Stomach (tissue), 9 donors: ENCODE results near the gene RPS3. TPM values are rescaled to one million over a fixed set of nuclear protein-coding genes. Genes with fewer than 3 reads are reported as not detected.

Experiments
- DNase-seq, 2 donors: peaks; one replicate each; pipeline versions ENCODE4 v3.0.0 to v3.0.0-alpha.2; 2013 to 2019
- H3K27ac ChIP-seq, 5 donors: fragments of 200-600 bp in 4 of 5; sonication (generic) in 4 of 5; one replicate each; pipeline ENCODE4 v1.5.1; 2013 to 2019; ENCODE audit warnings: mild to moderate bottlenecking in 1 of 5, moderate library complexity in 1 of 5
- H3K27me3 ChIP-seq, 3 donors: fragments of 200-600 bp; sonication (generic); one replicate each; pipeline ENCODE4 v1.5.1; 2017 to 2019; ENCODE audit warnings: mixed run types in 1 of 3
- H3K36me3 ChIP-seq, 4 donors: fragments of 200-600 bp; sonication (generic); 1 replicate in 3 of 4; 2 replicates in 1 of 4; pipeline ENCODE4 v1.5.1; 2016 to 2019
- H3K4me1 ChIP-seq, 4 donors: fragments of 200-600 bp; sonication (generic); one replicate each; pipeline ENCODE4 v1.5.1; 2016 to 2019
- H3K4me3 ChIP-seq, 4 donors: fragments of 200-600 bp; sonication (generic) in 3 of 4; one replicate each; pipeline ENCODE4 v1.5.1; 2016 to 2019; ENCODE audit warnings: mild to moderate bottlenecking in 1 of 4
- H3K9me3 ChIP-seq, 4 donors: fragments of 200-600 bp; sonication (generic); one replicate each; pipeline ENCODE4 v1.5.1; 2016 to 2019
- CTCF ChIP-seq, 7 experiments: fragments of 450-650 bp in 4 of 7; fragments of 200-600 bp in 3 of 7; sonication (generic) in 3 of 7; IDR thresholded peaks; one replicate each; pipeline ENCODE4 v1.5.1; 2016 to 2019; ENCODE audit warnings: antibody characterized with exemption in 7 of 7, control low read depth in 2 of 7, mild to moderate bottlenecking in 1 of 7
- EP300 ChIP-seq: sonication (generic); formaldehyde crosslinking; IDR thresholded peaks from one replicate; pipeline ENCODE4 v1.6.1; 2017; ENCODE audit warnings: antibody characterized with exemption
- POLR2A ChIP-seq, 4 donors: fragments of 450-650 bp; IDR thresholded peaks; one replicate each; pipeline ENCODE4 v1.6.1; 2016; ENCODE audit warnings: antibody characterized with exemption in 4 of 4, control low read depth in 2 of 4, mild to moderate bottlenecking in 1 of 4, moderate library complexity in 1 of 4
- POLR2AphosphoS5 ChIP-seq, 3 donors: sonication (generic); formaldehyde crosslinking; IDR thresholded peaks; one replicate each; pipeline ENCODE4 v1.6.1; 2016; ENCODE audit warnings: antibody characterized with exemption in 3 of 3
- WGBS, 5 donors: extraction: QIAGEN DNeasy Blood & Tissue Kit in 3 of 5; methylation state at CpG; one replicate each; pipeline versions ENCODE4 v1.1.5 to v1.1.7; 2013 to 2018; 5-methylcytosine and 5-hydroxymethylcytosine counted together
- intact Hi-C: fragments of 100-400 bp; cut with DNase I; formaldehyde crosslinking; loops from one replicate; pipeline ENCODE4 v1.15.1; 2023; ENCODE audit warnings: low total_unique reads
- polyA plus RNA-seq, 3 donors: library from polyadenylated mRNA; stranded (reverse); fragments of 200-250 nt; gene quantifications; one replicate each; pipeline ENCODE4 v1.2.3, GENCODE V29; 2013
- total RNA-seq, 5 donors: library from RNA; depleted of rRNA; stranded (reverse); fragments of >200 nt; gene quantifications; one replicate each; pipeline versions ENCODE4 v1.1.0 to v1.2.3, GENCODE V29; 2014 to 2016
- donor health status: healthy with polysubstance abuse.
- donor health status: Bipolar disorder and iron deficiency.
- donor health status: healthy.

Gene RPS3
- total and polyA plus RNA-seq, 8 donors = 607 to 3,770 (median 1,532) TPM

- no peak for TF ChIP-seq CTCF (IDR thresholded peaks at IDR 0.05)
- no peak for TF ChIP-seq EP300
- no peak for TF ChIP-seq POLR2AphosphoS5 (IDR thresholded peaks at IDR 0.05)
- TF ChIP-seq POLR2A (IDR thresholded peaks at IDR 0.05) = no peak
- 89 to 96% (median 92%) methylated on average over 12 of the region's 12 CpGs for WGBS, 5 donors
- Histone ChIP-seq H3K9me3 (no peaks in the 10 kb centered on the region), H3K4me1 (peaks cover 0 to 17% (median 12%) of the 10 kb centered on the region in 4 donors), H3K36me3 (no peaks in the 10 kb centered on the region), H3K4me3 (no peak overlapping the region), H3K27me3 (peaks cover 0 to 3% (median 0%) of the 10 kb centered on the region in 3 donors), H3K27ac (no peak overlapping the region)
- DNase-seq = no peak
- intact Hi-C loops = no loop called here
Measured at GRCh38 chr11:75443043-75443442, 43.7 kb downstream of the RPS3 start.

- no peak for TF ChIP-seq POLR2A (IDR thresholded peaks at IDR 0.05)
- peak in 6 of 7 experiments; percentile 31 to 98 (median 95) for TF ChIP-seq CTCF (IDR thresholded peaks at IDR 0.05)
- H3K36me3 ChIP-seq = no peaks in the 10 kb centered on the region
- peaks cover 0 to 17% (median 12%) of the 10 kb centered on the region in 4 donors for H3K4me1 ChIP-seq
- no peak overlapping the region for H3K4me3 ChIP-seq
- WGBS, 5 donors = 3 to 14% (median 8%) methylated on average over 6 of the region's 6 CpGs
- intact Hi-C loops = no loop called here
- DNase-seq = peak; percentile 76 to 86
- no peak overlapping the region for H3K27ac ChIP-seq
- H3K9me3 ChIP-seq = no peaks in the 10 kb centered on the region
- H3K27me3 ChIP-seq = peaks cover 0 to 7% (median 0%) of the 10 kb centered on the region in 3 donors
Measured at GRCh38 chr11:75445315-75445953, 46.1 kb downstream of the RPS3 start.

GRCh38 chr11:75447415-75447814 lies 48.1 kb downstream of the RPS3 start:
- peaks cover 0 to 18% (median 0%) of the 10 kb centered on the region in 3 donors for H3K27me3 ChIP-seq
- no peak overlapping the region for H3K4me3 ChIP-seq
- TF ChIP-seq POLR2AphosphoS5 (IDR thresholded peaks at IDR 0.05) (no peak), POLR2A (IDR thresholded peaks at IDR 0.05) (no peak), CTCF (IDR thresholded peaks at IDR 0.05) (no peak), EP300 (no peak)
- intact Hi-C loops = loop anchor here (2.0 kb wide), 1 partner anchor 85 kb away; no protein-coding TSS in a partner anchor
- no peak for DNase-seq
- no peaks in the 10 kb centered on the region for H3K9me3 ChIP-seq
- H3K4me1 ChIP-seq = peaks cover 0 to 6% (median 2%) of the 10 kb centered on the region in 4 donors
- H3K27ac ChIP-seq = no peak overlapping the region
- no peaks in the 10 kb centered on the region for H3K36me3 ChIP-seq
- WGBS, 5 donors = 71 to 79% (median 76%) methylated on average over 5 of the region's 5 CpGs

- Histone ChIP-seq H3K27me3 (peaks cover 0 to 18% (median 0%) of the 10 kb centered on the region in 3 donors), H3K4me3 (no peak overlapping the region), H3K4me1 (peaks cover 0 to 9% (median 2%) of the 10 kb centered on the region in 4 donors), H3K36me3 (no peaks in the 10 kb centered on the region), H3K9me3 (no peaks in the 10 kb centered on the region), H3K27ac (no peak overlapping the region)
- TF ChIP-seq POLR2AphosphoS5 (IDR thresholded peaks at IDR 0.05) (no peak), POLR2A (IDR thresholded peaks at IDR 0.05) (no peak), CTCF (IDR thresholded peaks at IDR 0.05) (no peak), EP300 (no peak)
- no peak for DNase-seq
- 76 to 87% (median 78%) methylated on average over 6 to 10 of the region's 10 CpGs for WGBS, 5 donors
- intact Hi-C loops = no loop called here
Measured at GRCh38 chr11:75449271-75449670, 50.0 kb downstream of the RPS3 start.
